GM12864 (cell line): Measurements from ENCODE around the gene UFD1.

Experiments
- DNase-seq: peaks from one replicate; pipeline ENCODE4 v3.0.0-alpha.2; 2011; ENCODE audit warnings: low read depth
- H3K4me3 ChIP-seq: 2 replicates; pipeline ENCODE4 v1.5.1; 2011; ENCODE audit warnings: mild to moderate bottlenecking, low read depth, low read length, control low read depth
- CTCF ChIP-seq: IDR thresholded peaks from 2 replicates; pipeline ENCODE4 v1.5.1; 2011; ENCODE audit warnings: low read depth, mild to moderate bottlenecking, moderate library complexity, low read length, control low read depth, inconsistent platforms; ENCODE audit errors: missing control alignments

Gene UFD1, protein sequence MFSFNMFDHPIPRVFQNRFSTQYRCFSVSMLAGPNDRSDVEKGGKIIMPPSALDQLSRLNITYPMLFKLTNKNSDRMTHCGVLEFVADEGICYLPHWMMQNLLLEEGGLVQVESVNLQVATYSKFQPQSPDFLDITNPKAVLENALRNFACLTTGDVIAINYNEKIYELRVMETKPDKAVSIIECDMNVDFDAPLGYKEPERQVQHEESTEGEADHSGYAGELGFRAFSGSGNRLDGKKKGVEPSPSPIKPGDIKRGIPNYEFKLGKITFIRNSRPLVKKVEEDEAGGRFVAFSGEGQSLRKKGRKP

GRCh38 chr22:19478901-19479354 lies at the start of gene UFD1:
Gene UFD1, minus strand, starts transcription at chr22:19479193. Its CDS starts 108 bp downstream, at chr22:19479085.
- no peak for TF ChIP-seq CTCF

DNA sequence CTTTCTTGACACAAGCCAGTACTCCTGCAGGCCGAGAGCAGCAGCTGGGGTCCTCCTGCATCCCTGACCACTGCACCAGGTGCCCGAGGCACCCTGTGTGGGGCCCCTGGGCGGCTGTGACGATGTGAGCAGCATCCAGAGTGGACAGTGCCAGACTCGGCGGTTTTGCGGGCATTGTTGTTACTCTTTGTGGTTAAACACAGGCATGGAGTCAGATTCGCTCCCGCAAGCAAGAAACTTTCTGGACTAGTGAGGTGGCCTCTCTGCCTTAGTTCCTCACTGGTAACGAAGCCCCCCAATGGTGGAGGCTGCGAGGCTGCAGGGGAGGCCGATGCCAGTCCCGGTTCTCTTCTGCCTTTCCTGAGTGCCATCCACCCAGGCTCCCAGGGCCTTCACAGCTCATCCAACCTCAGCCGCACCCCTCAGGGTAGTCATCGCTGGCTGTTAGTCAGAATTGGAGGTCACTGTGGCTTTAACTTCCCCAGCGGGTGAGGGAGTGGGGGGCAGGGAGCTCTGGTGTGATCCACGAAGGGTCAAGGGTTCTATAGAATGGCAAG lies 48.9 kb upstream of the UFD1 start:
- no peak overlapping the region for H3K4me3 ChIP-seq
- no peak for TF ChIP-seq CTCF
- DNase-seq, result no peak

More at GRCh38 chr22:19478901-19479354, at the start of gene UFD1:
- DNase-seq, result peak; percentile 25
- H3K4me3 ChIP-seq, result peak within 1 kb of the TSS; percentile 97

DNA sequence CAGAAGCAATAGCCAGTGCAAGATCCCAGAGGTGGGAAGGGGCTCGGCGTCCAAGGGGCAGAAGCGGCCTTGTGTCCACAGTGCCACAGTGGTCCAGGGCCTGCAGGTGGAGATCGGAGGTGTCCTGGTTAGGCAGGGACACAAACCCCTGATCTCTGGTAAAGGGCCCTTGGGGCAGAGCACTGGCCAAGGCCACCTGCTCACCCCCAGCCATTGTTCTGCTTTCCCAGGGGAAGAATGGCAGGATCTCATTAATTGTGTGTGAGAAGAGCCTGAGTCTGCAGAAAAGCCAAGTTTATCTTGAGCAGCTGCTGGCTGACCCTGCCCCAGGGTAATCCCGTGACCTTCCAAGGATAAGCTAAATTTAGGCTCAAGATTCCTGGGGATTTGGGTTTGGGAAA lies 48.3 kb upstream of the UFD1 start:
- H3K4me3 ChIP-seq, result no peak overlapping the region
- DNase-seq, result no peak
- TF ChIP-seq CTCF, result no peak

- TF ChIP-seq CTCF, result no peak
- H3K4me3 ChIP-seq, result no peak overlapping the region
- DNase-seq, result no peak
Measured at GRCh38 chr22:19526702-19527111, 47.7 kb upstream of the UFD1 start.

- no peak overlapping the region for H3K4me3 ChIP-seq
- DNase-seq, result no peak
- no peak for TF ChIP-seq CTCF
Measured at GRCh38 chr22:19526076-19526701, 47.2 kb upstream of the UFD1 start.

DNA sequence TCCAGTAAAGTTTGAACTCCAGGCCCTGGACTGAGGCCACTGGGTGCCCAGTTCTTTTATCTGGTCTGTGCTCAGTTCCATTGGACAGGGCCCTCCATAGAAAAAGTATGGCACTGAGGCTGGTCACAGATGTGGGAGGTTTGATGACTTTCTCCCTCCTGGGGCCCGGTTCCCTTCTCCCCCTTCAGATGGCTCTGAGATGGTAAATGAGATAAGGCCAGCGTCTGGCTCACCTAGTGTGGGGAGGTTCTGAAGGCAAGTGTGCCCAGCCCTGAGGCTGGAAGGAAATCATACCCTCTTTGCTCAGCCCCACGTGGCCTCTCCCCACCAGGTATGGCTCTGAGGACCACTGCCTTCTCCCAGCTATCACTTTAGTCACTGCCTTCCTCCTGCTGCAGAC lies 46.7 kb upstream of the UFD1 start:
- no peak for TF ChIP-seq CTCF
- no peak for DNase-seq
- no peak overlapping the region for H3K4me3 ChIP-seq
